ENCODE data around the gene CALML3.

- TF ChIP-seq, protein P1, sequence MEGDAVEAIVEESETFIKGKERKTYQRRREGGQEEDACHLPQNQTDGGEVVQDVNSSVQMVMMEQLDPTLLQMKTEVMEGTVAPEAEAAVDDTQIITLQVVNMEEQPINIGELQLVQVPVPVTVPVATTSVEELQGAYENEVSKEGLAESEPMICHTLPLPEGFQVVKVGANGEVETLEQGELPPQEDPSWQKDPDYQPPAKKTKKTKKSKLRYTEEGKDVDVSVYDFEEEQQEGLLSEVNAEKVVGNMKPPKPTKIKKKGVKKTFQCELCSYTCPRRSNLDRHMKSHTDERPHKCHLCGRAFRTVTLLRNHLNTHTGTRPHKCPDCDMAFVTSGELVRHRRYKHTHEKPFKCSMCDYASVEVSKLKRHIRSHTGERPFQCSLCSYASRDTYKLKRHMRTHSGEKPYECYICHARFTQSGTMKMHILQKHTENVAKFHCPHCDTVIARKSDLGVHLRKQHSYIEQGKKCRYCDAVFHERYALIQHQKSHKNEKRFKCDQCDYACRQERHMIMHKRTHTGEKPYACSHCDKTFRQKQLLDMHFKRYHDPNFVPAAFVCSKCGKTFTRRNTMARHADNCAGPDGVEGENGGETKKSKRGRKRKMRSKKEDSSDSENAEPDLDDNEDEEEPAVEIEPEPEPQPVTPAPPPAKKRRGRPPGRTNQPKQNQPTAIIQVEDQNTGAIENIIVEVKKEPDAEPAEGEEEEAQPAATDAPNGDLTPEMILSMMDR (IDR thresholded peaks at IDR 0.05; ENCODE audit: low read length) = no peak
- TF ChIP-seq EZH2 (IDR thresholded peaks at IDR 0.05; ENCODE audit: borderline replicate concordance, low read length) = no peak
Measured at GRCh38 chr10:5553400-5554170, 28.8 kb downstream of the CALML3 start.

All from OCI-LY1 (cell line).